ENCODE data around the gene IL37.

DNA sequence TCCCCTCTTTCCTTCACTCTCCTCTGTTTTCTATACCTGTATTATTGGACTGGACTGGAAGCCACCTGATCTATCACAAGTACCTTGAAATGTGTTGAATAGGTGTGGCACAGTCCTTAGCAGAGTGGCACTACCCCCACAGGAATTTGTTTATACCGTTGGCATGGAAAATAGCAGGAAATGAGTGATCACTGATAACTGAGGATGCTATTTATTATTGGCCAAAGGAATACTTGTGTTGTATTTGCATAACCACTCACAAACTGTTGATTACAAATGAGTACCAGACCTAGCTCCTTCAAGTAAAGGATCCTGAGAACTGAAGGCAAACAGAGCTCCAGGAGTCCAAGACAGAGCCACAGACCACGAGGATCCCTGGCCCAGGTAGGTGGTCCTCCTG is at the start of gene IL37:
- TF ChIP-seq NFRKB (IDR thresholded peaks at IDR 0.05) (no peak), HDGF (IDR thresholded peaks at IDR 0.05; ENCODE audit: borderline replicate concordance) (no peak), FOXM1 (IDR thresholded peaks at IDR 0.05; ENCODE audit: borderline replicate concordance) (no peak), FOXK2 (IDR thresholded peaks at IDR 0.05) (no peak), CTBP1 (IDR thresholded peaks at IDR 0.05; ENCODE audit: borderline replicate concordance) (no peak), FOXA1 (IDR thresholded peaks at IDR 0.05) (no peak)
- TF ChIP-seq, protein P1, sequence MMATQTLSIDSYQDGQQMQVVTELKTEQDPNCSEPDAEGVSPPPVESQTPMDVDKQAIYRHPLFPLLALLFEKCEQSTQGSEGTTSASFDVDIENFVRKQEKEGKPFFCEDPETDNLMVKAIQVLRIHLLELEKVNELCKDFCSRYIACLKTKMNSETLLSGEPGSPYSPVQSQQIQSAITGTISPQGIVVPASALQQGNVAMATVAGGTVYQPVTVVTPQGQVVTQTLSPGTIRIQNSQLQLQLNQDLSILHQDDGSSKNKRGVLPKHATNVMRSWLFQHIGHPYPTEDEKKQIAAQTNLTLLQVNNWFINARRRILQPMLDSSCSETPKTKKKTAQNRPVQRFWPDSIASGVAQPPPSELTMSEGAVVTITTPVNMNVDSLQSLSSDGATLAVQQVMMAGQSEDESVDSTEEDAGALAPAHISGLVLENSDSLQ (IDR thresholded peaks at IDR 0.05) = no peak

Data from HEK293T (cell line).